HG03097 (cell line): ENCODE data around the gene TRAIP.
"Not testable (repeated sequence)": the region's sequence is repeated elsewhere in the genome, so short reads cannot be mapped to it uniquely, and the experiment has no call there.

Source experiments
- ATAC-seq: cut with Tn5 transposase; IDR thresholded peaks from one replicate; pipeline ENCODE4 v1.9.1; 2021; ENCODE audit not compliant: unreplicated experiment, low FRiP score

Gene TRAIP

GRCh38 chr3:49793486-49794085 lies 62.8 kb downstream of the TRAIP start:
- no peak for ATAC-seq

- ATAC-seq, result no peak
Measured at GRCh38 chr3:49792371-49793150, 63.8 kb downstream of the TRAIP start.

- ATAC-seq, result no peak
Measured at GRCh38 chr3:49791571-49791970, 64.8 kb downstream of the TRAIP start.

- ATAC-seq, result no peak
Measured at GRCh38 chr3:49790626-49791411, 65.5 kb downstream of the TRAIP start.

- ATAC-seq, result no peak
Measured at GRCh38 chr3:49788056-49788455, 68.3 kb downstream of the TRAIP start.

- ATAC-seq, result no peak
Measured at GRCh38 chr3:49787536-49787935, 68.8 kb downstream of the TRAIP start.

GRCh38 chr3:49787182-49787464 lies 69.2 kb downstream of the TRAIP start:
- ATAC-seq, result no peak

GRCh38 chr3:49786357-49787181 lies 69.8 kb downstream of the TRAIP start, which contains the start of gene IP6K1:
TSS of gene IP6K1 (minus strand) at chr3:49786542. CDS start at chr3:49748040, 38,502 bp downstream.
- ATAC-seq, result peak; percentile 98

GRCh38 chr3:49785565-49786356 lies 70.6 kb downstream of the TRAIP start:
- ATAC-seq, result peak; percentile 37

- ATAC-seq, result not testable (repeated sequence)
Measured at GRCh38 chr3:49782277-49782676, 74.1 kb downstream of the TRAIP start.

GRCh38 chr3:49781415-49782199 lies 74.8 kb downstream of the TRAIP start:
- ATAC-seq, result no peak

- not testable (repeated sequence) for ATAC-seq
Measured at GRCh38 chr3:49780975-49781365, 75.4 kb downstream of the TRAIP start.

GRCh38 chr3:49780080-49780974 lies 76.0 kb downstream of the TRAIP start:
- no peak for ATAC-seq

GRCh38 chr3:49779358-49780079 lies 76.8 kb downstream of the TRAIP start:
- ATAC-seq, result no peak
